ENCODE results near the gene LRRC7.

Gene LRRC7

DNA sequence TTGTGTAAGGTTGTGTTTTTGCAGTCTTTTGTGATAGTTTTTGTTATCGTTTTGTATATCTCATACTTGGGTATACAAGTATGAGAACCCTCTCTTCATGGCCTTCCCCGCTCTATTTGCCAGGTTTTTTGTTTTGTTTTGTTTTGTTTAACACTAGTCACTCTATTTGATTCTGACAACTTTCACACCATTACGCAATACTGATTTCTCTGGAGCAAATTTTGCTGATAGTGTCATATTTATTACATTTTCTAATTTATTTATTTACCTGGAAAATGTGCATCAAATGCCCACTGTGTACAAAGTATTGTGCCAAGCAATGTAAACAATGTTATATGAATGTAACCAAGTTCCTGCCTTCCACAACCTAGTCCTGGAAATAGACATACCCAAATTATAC, 547.6 kb downstream of the LRRC7 start:
- TF ChIP-seq POLR2AphosphoS5 (IDR thresholded peaks at IDR 0.05; ENCODE audit: borderline replicate concordance, low read depth, low read length) = no peak
- TF ChIP-seq EZH2 (IDR thresholded peaks at IDR 0.05) = no peak
- H3K9ac ChIP-seq (ENCODE audit: insufficient read length) = no peak overlapping the region
- H3K27ac ChIP-seq = no peak overlapping the region
- no peaks in the 10 kb centered on the region for H3K9me3 ChIP-seq (ENCODE audit: low read depth, low read length)
- no peaks in the 10 kb centered on the region for H3K36me3 ChIP-seq (ENCODE audit: insufficient read depth, low read length)
- DNase-seq (ENCODE audit: low read depth, low spot score) = no peak
- no peak overlapping the region for H3K4me3 ChIP-seq

DNA sequence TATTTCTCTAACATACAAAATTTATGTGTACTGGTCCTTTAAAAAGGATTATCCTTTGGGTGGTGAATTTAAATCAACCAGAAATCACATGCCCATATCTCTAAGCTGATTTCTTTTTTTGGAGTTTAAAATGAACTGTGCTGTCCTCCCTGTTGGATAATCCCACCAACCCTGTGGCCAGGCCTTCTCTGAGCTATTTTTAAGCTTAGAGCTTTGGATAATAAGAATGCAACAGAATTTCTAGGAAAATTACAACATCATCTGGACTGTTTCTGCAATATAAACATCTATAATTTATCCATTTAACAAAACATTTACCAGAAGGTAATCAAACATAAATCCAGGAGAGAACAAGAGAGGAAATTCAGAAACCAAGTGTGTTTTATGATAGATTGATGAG, 549.3 kb downstream of the LRRC7 start:
- TF ChIP-seq POLR2AphosphoS5 (IDR thresholded peaks at IDR 0.05; ENCODE audit: borderline replicate concordance, low read depth, low read length) (no peak), EZH2 (IDR thresholded peaks at IDR 0.05) (no peak), FOXP2 (optimal IDR thresholded peaks at IDR 0.05; ENCODE audit: control extremely low read depth, extremely low read length, insufficient read depth) (no peak)
- DNase-seq (ENCODE audit: low read depth, low spot score) = no peak
- Histone ChIP-seq H3K36me3 (ENCODE audit: insufficient read depth, low read length) (no peaks in the 10 kb centered on the region), H3K4me3 (no peak overlapping the region), H3K9ac (ENCODE audit: insufficient read length) (no peak overlapping the region), H3K9me3 (ENCODE audit: low read depth, low read length) (no peaks in the 10 kb centered on the region), H3K27ac (no peak overlapping the region)

DNA sequence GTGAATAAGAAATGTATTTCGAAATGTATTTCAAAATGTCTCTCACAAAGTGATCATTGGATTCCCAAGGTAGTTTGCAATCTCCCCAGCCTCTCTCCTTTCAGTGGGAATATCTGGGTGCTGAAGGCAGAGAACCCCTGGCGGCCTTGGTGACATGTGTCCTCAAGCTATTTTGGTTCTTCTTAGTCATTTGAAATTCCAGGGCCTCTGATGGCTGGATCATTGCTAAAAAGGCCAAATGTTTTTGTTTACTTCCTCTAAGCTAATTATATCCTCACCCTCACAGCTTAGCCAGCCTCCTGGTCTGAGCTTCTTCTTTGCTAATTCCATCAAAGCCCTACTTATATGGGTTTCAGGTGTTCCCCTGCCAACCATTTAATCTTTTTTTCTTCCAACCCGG, 566.4 kb downstream of the LRRC7 start:
- no peak for TF ChIP-seq POLR2AphosphoS5 (IDR thresholded peaks at IDR 0.05; ENCODE audit: borderline replicate concordance, low read depth, low read length)
- TF ChIP-seq FOXP2 (optimal IDR thresholded peaks at IDR 0.05; ENCODE audit: control extremely low read depth, extremely low read length, insufficient read depth) = no peak
- no peak for TF ChIP-seq EZH2 (IDR thresholded peaks at IDR 0.05)
- Histone ChIP-seq H3K27ac (no peak overlapping the region), H3K9ac (ENCODE audit: insufficient read length) (no peak overlapping the region), H3K9me3 (ENCODE audit: low read depth, low read length) (no peaks in the 10 kb centered on the region), H3K36me3 (ENCODE audit: insufficient read depth, low read length) (no peaks in the 10 kb centered on the region), H3K4me3 (no peak overlapping the region)
- DNase-seq (ENCODE audit: low read depth, low spot score) = no peak

DNA sequence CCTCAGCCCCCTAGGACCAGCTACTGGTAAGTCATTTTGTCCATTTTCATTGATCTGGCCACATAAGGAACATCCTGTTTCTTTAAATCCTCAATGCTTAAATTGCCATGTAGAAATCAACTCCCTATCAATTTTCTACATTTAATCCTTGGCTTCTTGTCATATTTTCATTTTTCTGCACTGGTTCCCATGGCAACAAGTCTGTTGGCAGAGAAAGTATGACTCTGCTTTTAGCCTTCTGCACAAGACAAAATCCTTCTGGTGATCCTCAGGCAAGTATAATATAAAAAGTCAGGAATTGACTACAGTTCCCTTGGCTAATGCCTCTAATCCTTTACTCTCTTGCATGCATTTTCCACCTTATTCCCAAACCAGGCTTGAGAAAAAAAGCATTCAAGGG, 572.6 kb downstream of the LRRC7 start:
- no peak overlapping the region for H3K27ac ChIP-seq
- H3K36me3 ChIP-seq (ENCODE audit: insufficient read depth, low read length) = no peaks in the 10 kb centered on the region; the same call in 1 of the 2 replicates
- H3K9ac ChIP-seq (ENCODE audit: insufficient read length) = no peak overlapping the region
- TF ChIP-seq EZH2 (IDR thresholded peaks at IDR 0.05) = no peak
- no peak for TF ChIP-seq POLR2AphosphoS5 (IDR thresholded peaks at IDR 0.05; ENCODE audit: borderline replicate concordance, low read depth, low read length)
- TF ChIP-seq FOXP2 (optimal IDR thresholded peaks at IDR 0.05; ENCODE audit: control extremely low read depth, extremely low read length, insufficient read depth) = no peak
- H3K4me3 ChIP-seq = no peak overlapping the region
- no peaks in the 10 kb centered on the region for H3K9me3 ChIP-seq (ENCODE audit: low read depth, low read length)
- DNase-seq (ENCODE audit: low read depth, low spot score) = no peak

DNA sequence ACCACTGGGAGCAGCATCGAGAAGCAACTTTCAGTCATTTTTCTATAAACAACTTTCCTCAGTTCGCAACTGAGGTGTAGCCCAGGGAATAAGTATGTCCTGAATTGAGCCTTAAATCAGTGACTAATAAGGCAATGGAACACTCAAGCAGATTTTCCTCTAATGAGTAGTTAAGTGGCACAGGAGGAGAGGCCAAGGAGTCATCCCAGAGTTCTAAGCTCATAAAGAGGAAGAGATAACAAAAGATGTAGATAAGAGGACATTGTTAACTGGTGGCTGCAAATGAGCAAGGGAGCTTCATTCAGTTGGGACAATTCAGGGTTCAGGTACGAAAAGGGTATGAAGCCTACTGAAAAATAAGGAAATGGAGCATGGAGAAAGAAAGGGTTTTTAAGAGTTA, 573.2 kb downstream of the LRRC7 start:
- no peak overlapping the region for H3K27ac ChIP-seq
- no peak for DNase-seq (ENCODE audit: low read depth, low spot score)
- no peak overlapping the region for H3K9ac ChIP-seq (ENCODE audit: insufficient read length)
- H3K4me3 ChIP-seq = no peak overlapping the region
- no peak for TF ChIP-seq EZH2 (IDR thresholded peaks at IDR 0.05)
- no peak for TF ChIP-seq POLR2AphosphoS5 (IDR thresholded peaks at IDR 0.05; ENCODE audit: borderline replicate concordance, low read depth, low read length)
- TF ChIP-seq FOXP2 (optimal IDR thresholded peaks at IDR 0.05; ENCODE audit: control extremely low read depth, extremely low read length, insufficient read depth) = no peak
- H3K36me3 ChIP-seq (ENCODE audit: insufficient read depth, low read length) = no peaks in the 10 kb centered on the region; the same call in 1 of the 2 replicates
- no peaks in the 10 kb centered on the region for H3K9me3 ChIP-seq (ENCODE audit: low read depth, low read length)

DNA sequence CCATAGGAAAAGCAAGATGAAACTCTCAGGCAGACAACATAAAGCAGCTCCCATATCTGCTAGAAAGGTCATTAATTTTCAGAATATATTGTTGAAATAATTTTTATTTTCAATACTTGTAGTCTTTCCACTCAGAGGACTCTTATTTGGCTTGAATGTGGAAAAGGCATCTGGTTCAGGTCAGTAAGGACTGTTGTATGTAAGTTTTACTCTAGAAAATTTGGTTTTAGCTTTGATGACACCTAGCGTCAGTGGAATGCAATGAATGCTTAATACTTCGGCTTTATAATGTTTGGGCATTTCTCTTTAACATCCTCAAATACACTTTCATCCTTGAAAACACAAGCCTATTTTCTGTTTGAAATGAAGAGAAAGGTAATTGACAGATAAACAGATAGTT, 574.4 kb downstream of the LRRC7 start:
- Histone ChIP-seq H3K36me3 (ENCODE audit: insufficient read depth, low read length) (no peaks in the 10 kb centered on the region; the same call in 1 of the 2 replicates), H3K9ac (ENCODE audit: insufficient read length) (no peak overlapping the region), H3K9me3 (ENCODE audit: low read depth, low read length) (no peaks in the 10 kb centered on the region), H3K27ac (no peak overlapping the region), H3K4me3 (no peak overlapping the region)
- DNase-seq (ENCODE audit: low read depth, low spot score) = no peak
- TF ChIP-seq POLR2AphosphoS5 (IDR thresholded peaks at IDR 0.05; ENCODE audit: borderline replicate concordance, low read depth, low read length) = no peak
- TF ChIP-seq FOXP2 (optimal IDR thresholded peaks at IDR 0.05; ENCODE audit: control extremely low read depth, extremely low read length, insufficient read depth) = no peak
- no peak for TF ChIP-seq EZH2 (IDR thresholded peaks at IDR 0.05)

DNA sequence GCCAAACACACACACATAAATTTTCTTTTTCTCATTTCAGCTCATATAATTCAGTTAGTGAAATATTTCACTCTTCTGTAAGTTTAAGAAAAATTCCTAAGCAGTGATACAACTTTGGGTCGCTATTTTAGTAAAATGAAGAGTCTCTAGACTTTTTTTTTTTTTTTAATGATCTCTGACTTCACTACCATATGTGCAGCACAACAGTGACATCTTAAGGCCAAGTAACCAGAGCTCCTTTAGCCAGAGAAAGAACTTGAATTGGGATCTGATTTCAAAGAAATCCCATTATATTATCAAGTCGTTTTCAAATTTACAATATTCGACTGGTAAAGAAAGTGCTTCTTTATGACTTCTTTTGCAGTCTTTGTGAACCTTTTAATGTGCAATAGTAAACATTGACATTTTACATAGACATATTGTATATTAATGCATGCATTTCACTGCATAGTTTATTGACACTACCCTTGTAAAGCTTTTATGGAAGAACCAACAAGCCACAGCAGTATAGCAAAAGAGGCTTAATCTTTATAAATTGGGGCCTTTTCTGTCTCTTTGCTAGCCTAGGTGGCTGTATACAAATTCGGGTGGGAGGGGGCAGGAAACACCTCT, 575.4 kb downstream of the LRRC7 start:
- H3K9ac ChIP-seq (ENCODE audit: insufficient read length) = no peak overlapping the region
- TF ChIP-seq POLR2AphosphoS5 (IDR thresholded peaks at IDR 0.05; ENCODE audit: borderline replicate concordance, low read depth, low read length) = no peak
- no peak for TF ChIP-seq FOXP2 (optimal IDR thresholded peaks at IDR 0.05; ENCODE audit: control extremely low read depth, extremely low read length, insufficient read depth)
- H3K36me3 ChIP-seq (ENCODE audit: insufficient read depth, low read length) = peaks cover 9% of the 10 kb centered on the region
- no peak overlapping the region for H3K4me3 ChIP-seq
- no peaks in the 10 kb centered on the region for H3K9me3 ChIP-seq (ENCODE audit: low read depth, low read length)
- DNase-seq (ENCODE audit: low read depth, low spot score) = no peak
- no peak overlapping the region; the same call in 1 of the 2 replicates for H3K27ac ChIP-seq

DNA sequence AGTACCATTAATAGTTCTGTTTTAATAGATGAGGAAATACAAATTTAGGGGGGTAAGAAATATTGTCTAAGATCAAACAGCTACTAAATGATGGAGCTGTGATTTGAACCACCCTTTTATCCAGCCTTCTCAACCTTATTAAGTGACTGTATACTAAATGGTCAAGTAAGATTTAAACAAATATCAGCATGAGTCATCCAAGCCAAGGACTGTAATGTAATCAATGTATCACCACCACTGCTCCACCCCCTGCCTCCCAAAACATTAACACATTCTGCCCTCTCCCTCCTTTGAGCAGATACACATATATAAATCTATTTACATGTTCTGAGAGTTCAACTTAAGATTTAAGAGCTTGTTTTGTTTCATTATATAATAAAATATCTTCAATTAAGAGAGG, 578.8 kb downstream of the LRRC7 start:
- no peak overlapping the region for H3K4me3 ChIP-seq

DNA sequence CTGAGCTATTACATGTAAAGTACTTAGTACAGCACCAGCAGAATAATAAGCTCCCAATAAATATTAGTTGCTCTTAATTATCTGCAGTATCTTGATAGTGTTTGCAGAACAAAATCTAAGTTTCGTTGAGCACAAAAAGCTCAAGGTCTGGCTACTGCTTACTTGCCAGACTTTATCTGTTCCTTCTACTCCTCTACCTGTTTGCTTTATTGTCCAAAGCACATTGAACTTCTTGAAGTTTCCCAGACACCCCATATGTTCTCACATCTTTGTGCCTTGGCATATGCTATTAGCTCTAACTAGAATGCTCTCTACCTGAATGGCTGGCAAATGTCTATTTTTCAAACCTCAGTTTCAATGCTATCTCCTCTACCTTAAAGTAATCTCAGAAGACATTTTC, 582.7 kb downstream of the LRRC7 start:
- DNase-seq (ENCODE audit: low read depth, low spot score) = no peak
- peaks cover 18% of the 10 kb centered on the region for H3K36me3 ChIP-seq (ENCODE audit: insufficient read depth, low read length)
- no peak for TF ChIP-seq EZH2 (IDR thresholded peaks at IDR 0.05)
- no peak for TF ChIP-seq POLR2AphosphoS5 (IDR thresholded peaks at IDR 0.05; ENCODE audit: borderline replicate concordance, low read depth, low read length)
- TF ChIP-seq FOXP2 (optimal IDR thresholded peaks at IDR 0.05; ENCODE audit: control extremely low read depth, extremely low read length, insufficient read depth) = no peak

More for the DNA sequence above, 578.8 kb downstream of the LRRC7 start:
- Histone ChIP-seq H3K9ac (ENCODE audit: insufficient read length) (no peak overlapping the region), H3K27ac (no peak overlapping the region), H3K9me3 (ENCODE audit: low read depth, low read length) (no peaks in the 10 kb centered on the region), H3K36me3 (ENCODE audit: insufficient read depth, low read length) (peaks cover 18% of the 10 kb centered on the region)
- TF ChIP-seq POLR2AphosphoS5 (IDR thresholded peaks at IDR 0.05; ENCODE audit: borderline replicate concordance, low read depth, low read length) (no peak), FOXP2 (optimal IDR thresholded peaks at IDR 0.05; ENCODE audit: control extremely low read depth, extremely low read length, insufficient read depth) (no peak), EZH2 (IDR thresholded peaks at IDR 0.05) (no peak)
- no peak for DNase-seq (ENCODE audit: low read depth, low spot score)

More for the DNA sequence above, 582.7 kb downstream of the LRRC7 start:
- Histone ChIP-seq H3K4me3 (no peak overlapping the region), H3K9me3 (ENCODE audit: low read depth, low read length) (no peaks in the 10 kb centered on the region), H3K27ac (no peak overlapping the region), H3K9ac (ENCODE audit: insufficient read length) (no peak overlapping the region)

All from SK-N-MC (cell line).